Progenitor cell of endocrine pancreas (in vitro differentiated cells): ENCODE data around the gene CACUL1. TPM values are rescaled to one million over a fixed set of nuclear protein-coding genes. Genes with fewer than 3 reads are reported as not detected.

Experiments
- DNase-seq: peaks from one replicate; pipeline ENCODE4 v3.0.0; 2021; ENCODE audit warnings: low spot score; ENCODE audit not compliant: unreplicated experiment
- H3K27ac Mint-ChIP-seq: 2 replicates; pipeline ENCODE4 v1.8.0; 2021; ENCODE audit warnings: mild to moderate bottlenecking, moderate library complexity, mixed read lengths
- H3K27me3 Mint-ChIP-seq: 2 replicates; pipeline ENCODE4 v1.8.0; 2021; ENCODE audit warnings: mixed read lengths
- H3K36me3 Mint-ChIP-seq: 2 replicates; pipeline ENCODE4 v1.8.0; 2022; ENCODE audit warnings: mixed read lengths; ENCODE audit not compliant: insufficient read depth
- H3K4me1 Mint-ChIP-seq: 2 replicates; pipeline ENCODE4 v1.8.0; 2021; ENCODE audit warnings: low read depth, mixed read lengths
- H3K4me3 Mint-ChIP-seq: 2 replicates; pipeline ENCODE4 v1.8.0; 2021; ENCODE audit warnings: low read depth, mild to moderate bottlenecking, moderate library complexity, mixed read lengths
- H3K9me3 Mint-ChIP-seq: 2 replicates; pipeline ENCODE4 v1.8.0; 2021; ENCODE audit warnings: low read depth, mixed read lengths
- total RNA-seq: library from RNA; stranded (reverse); gene quantifications from 2 replicates; pipeline ENCODE4 v1.2.1, GENCODE V29; 2021
- TF ChIP-seq, protein P1 (sequence below): fragments of 200-600 bp; sonication (generic); IDR thresholded peaks from one replicate; pipeline ENCODE4 v1.5.0; 2021; ENCODE audit warnings: antibody characterized with exemption, mild to moderate bottlenecking; ENCODE audit not compliant: unreplicated experiment

CACUL1 gene
- total RNA-seq, 1 donor from 2014 or later: 58.5 TPM

DNA sequence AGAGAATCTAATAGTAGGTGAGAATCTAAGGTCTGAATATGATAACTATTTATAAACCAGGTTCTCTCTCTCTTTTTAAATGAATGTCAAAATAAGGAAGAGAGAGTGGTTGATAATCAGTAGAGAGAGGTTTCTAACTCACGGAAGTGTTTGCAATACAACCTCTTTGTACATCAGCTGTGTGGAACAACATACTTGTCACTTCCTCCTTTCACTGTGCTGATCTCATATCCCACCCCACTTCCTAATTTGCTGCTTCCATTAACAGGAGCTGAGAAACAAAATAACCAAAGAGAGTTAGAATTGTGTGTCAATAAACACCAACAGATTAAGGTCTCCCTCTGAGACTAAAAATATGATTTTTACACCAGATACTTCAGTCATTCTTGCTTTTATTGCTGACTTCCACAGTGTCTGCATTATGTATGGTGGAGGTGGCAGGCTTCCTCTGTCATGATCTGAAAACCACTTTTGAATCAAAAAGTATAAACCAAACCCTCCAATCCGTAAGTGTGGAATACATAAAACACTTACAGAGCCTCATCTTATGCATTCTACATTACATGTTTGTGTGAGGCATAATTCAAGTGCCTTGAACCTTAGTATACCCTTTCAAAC lies 25.0 kb downstream of the CACUL1 start:
- DNase-seq: no peak
- no peak overlapping the region for H3K4me3 Mint-ChIP-seq
- no peaks in the 10 kb centered on the region for H3K36me3 Mint-ChIP-seq
- no peaks in the 10 kb centered on the region for H3K27me3 Mint-ChIP-seq
- TF ChIP-seq, protein P1, sequence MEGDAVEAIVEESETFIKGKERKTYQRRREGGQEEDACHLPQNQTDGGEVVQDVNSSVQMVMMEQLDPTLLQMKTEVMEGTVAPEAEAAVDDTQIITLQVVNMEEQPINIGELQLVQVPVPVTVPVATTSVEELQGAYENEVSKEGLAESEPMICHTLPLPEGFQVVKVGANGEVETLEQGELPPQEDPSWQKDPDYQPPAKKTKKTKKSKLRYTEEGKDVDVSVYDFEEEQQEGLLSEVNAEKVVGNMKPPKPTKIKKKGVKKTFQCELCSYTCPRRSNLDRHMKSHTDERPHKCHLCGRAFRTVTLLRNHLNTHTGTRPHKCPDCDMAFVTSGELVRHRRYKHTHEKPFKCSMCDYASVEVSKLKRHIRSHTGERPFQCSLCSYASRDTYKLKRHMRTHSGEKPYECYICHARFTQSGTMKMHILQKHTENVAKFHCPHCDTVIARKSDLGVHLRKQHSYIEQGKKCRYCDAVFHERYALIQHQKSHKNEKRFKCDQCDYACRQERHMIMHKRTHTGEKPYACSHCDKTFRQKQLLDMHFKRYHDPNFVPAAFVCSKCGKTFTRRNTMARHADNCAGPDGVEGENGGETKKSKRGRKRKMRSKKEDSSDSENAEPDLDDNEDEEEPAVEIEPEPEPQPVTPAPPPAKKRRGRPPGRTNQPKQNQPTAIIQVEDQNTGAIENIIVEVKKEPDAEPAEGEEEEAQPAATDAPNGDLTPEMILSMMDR: no peak
- no peaks in the 10 kb centered on the region for H3K9me3 Mint-ChIP-seq
- H3K27ac Mint-ChIP-seq: peak overlapping the region; percentile 14
- H3K4me1 Mint-ChIP-seq: peaks cover 45% of the 10 kb centered on the region

DNA sequence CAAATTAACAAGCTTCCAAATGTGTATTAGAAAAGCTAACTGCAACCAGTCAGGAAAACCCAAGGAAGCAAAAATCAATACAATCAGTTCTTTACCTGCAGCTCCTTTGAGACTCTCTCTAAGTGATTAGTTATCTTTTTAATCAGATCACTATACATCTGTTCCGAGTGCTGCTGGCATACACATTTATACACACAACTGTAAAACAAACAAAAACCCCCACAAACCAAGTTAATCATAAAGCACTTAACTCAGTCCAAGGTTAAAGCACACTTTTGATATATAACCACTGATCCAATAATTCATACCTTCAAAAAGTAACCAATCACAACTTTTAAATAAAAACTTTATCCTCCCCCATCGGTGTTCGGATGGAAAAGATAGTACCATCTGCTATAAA lies 25.6 kb downstream of the CACUL1 start:
- Mint-ChIP-seq H3K9me3 (no peaks in the 10 kb centered on the region), H3K27me3 (no peaks in the 10 kb centered on the region), H3K27ac (no peak overlapping the region), H3K36me3 (no peaks in the 10 kb centered on the region), H3K4me3 (no peak overlapping the region), H3K4me1 (peaks cover 42% of the 10 kb centered on the region)
- DNase-seq: no peak
- TF ChIP-seq, protein P1: no peak

DNA sequence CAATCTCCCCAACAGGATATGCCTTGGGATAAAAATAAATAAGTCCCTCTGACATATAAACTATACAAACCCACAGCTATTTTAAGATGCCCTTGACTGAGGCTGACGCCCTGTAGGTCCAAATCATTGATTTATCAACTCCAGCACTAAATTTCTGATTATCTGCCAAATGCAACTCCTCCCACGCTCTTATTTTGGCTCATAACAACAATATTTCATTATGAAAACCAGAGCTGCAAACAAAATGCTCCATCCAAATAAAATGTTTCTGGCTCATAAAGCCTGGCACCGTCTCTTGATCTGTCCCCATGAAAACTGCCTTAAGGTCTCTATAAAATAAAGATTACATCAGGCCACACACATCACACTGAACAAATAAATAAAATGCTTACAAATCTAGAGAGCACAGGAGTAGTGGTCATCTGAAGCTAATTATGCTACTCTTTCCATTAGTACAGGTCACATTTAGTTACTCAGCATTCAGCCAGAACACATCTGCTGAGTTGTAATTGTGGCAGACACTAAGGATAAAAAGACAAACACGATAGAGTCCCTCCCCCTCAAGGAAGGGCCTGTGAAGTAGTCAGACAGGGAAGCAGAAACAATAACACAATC lies 28.8 kb downstream of the CACUL1 start:
- TF ChIP-seq, protein P1: no peak
- Mint-ChIP-seq H3K27ac (peak overlapping the region; percentile 23), H3K9me3 (no peaks in the 10 kb centered on the region), H3K4me3 (no peak overlapping the region), H3K36me3 (no peaks in the 10 kb centered on the region), H3K4me1 (peaks cover 25% of the 10 kb centered on the region), H3K27me3 (no peaks in the 10 kb centered on the region)
- DNase-seq: no peak

DNA sequence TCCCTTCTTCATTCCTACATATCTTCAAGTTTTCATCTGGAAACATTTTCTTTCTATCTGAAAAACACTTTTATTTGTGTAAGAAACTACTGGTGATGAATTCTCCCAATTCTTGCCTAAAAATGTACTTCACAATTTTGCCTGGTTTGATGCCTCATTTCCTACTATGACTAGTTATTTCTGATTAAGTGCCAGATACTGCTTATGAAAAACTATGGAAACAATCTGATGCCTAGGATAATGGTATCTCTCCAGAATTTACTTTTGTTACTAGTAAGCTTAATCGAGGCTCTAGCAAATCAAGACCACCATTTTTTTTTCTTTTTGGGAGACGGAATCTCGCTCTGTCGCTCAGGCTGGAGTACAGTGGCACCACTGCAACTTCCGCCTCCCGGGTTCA lies 31.3 kb downstream of the CACUL1 start:
- TF ChIP-seq, protein P1: no peak
- no peaks in the 10 kb centered on the region for H3K9me3 Mint-ChIP-seq
- DNase-seq: no peak
- H3K27me3 Mint-ChIP-seq: no peaks in the 10 kb centered on the region
- H3K4me1 Mint-ChIP-seq: peaks cover 10% of the 10 kb centered on the region
- H3K36me3 Mint-ChIP-seq: peaks cover 1% of the 10 kb centered on the region
- no peak overlapping the region for H3K4me3 Mint-ChIP-seq
- no peak overlapping the region for H3K27ac Mint-ChIP-seq

DNA sequence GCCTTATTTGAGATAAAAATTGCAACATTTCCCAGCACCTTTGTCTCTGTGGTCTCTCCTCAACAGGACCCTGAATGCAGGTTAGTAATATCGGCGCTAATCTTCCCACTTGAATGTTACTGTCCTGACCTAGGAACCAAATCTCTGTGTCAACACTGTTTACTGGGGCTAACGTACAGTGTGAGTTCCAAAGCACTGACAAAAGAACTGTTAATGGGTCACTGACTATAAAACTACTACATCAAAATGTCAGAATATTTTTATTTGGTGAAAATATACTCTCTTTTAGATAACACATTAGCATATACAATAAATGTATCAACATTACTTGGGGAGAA lies 33.3 kb downstream of the CACUL1 start:
- H3K36me3 Mint-ChIP-seq: peaks cover 5% of the 10 kb centered on the region
- H3K4me3 Mint-ChIP-seq: no peak overlapping the region
- peaks cover 6% of the 10 kb centered on the region for H3K4me1 Mint-ChIP-seq
- no peaks in the 10 kb centered on the region for H3K27me3 Mint-ChIP-seq
- no peaks in the 10 kb centered on the region for H3K9me3 Mint-ChIP-seq
- no peak for DNase-seq
- TF ChIP-seq, protein P1: no peak
- H3K27ac Mint-ChIP-seq: no peak overlapping the region
